NCI-H1417 (cell line): Measurements from ENCODE around the gene CRPPA.

Experiments
- DNase-seq, 3 experiments: peaks; one replicate each; lab custom pipeline; 2025; lab: John Stamatoyannopoulos, UW

Gene CRPPA

GRCh38 chr7:16422917-16423316 lies 1.6 kb upstream of the CRPPA start:
- no peak for DNase-seq

DNA sequence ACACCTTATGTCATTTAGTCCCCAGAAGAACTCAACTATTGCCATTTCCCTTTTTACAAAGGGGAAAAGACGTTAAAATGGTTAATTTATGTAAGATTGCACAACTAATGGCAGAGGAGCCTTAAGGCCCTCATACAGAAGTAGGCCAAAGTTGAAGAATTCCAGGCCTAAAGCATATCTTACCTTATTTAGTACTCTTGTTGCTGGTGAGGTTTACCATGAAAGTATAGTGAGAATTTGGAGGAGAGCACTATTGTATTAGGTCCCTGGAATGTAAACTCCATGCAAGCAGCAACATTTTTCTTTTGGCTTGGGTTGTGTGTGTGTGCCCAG lies 731 bp upstream of the CRPPA start:
- peak in 1 of 3 experiments; percentile 42 for DNase-seq

DNA sequence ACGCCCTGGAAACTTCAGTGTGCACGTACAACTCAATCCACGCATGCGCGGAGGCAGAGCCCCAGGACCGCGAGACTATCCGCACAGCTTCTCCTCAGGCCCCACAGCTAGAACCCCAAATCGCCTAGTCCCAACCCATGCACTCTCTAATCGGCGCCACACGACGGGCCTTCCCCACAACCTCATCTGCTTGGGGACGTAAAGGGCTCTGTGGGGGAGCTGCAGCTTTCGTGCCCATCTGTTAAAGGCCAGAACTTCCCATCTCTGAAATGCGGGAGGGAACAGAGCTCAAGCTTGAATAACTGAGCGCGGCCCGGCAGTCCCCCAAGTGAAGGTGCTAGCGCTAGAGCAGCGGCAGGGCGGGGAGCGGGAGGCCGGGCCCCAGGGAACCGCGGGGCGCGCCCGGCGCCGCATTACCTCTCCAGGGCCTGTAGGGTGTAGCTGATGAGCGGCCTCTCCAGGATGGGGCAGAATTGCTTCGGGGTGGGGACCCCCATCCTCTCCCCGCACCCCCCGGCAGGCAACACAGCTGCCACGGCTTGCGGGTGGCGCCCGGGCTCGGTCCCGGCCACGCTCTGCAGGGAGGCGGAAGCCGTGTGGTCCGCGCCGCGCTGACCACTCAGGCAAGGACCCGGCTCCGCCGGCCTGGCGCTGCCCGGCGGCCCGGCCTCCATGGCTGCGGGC lies 547 bp downstream of the CRPPA start:
- peak; percentile 76 to 98 (median 98) for DNase-seq

- no peak for DNase-seq
Measured at GRCh38 chr7:16420329-16420648, 1.0 kb downstream of the CRPPA start.

DNA sequence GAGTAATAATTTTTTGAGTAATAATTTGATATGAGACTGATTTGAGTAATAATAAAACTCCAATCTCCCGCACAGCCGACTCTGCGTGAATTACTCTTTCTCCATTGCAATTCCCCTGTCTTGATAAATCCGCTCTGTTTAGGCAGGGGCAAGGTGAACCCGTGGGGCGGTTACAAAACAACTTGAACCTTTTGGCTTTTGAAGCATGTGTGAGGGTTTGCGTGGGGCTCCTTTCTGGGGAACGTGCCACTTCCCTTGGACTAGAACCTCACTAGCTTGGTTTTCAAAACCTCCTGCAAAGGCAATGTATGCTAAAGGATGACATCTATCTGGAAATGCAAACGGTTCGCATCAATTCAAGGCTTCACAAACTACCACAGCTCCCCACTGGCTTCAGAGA lies 1.5 kb downstream of the CRPPA start:
- DNase-seq: no peak

DNA sequence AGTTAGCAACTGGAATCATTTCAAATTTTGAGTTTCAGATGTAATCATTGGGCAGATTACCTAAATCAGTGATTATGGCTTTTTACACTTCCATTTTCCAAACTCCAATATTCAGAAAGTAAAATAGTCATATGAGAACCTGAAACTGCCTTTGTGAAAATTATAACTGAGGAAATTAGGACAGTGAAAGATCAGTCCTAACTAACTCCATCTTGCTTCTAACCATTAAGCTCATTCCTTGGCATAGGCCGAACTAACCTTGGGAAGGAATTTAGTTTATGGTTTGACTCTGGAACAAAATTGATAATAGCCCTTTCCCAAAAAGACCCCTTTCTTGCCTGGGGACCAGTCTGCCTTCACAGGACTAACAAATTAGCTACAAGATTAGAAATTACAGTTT lies 2.2 kb downstream of the CRPPA start:
- DNase-seq: no peak

- DNase-seq: no peak
Measured at GRCh38 chr7:16417906-16418305, 3.4 kb downstream of the CRPPA start.

- no peak for DNase-seq
Measured at GRCh38 chr7:16416289-16417282, 4.8 kb downstream of the CRPPA start.

DNA sequence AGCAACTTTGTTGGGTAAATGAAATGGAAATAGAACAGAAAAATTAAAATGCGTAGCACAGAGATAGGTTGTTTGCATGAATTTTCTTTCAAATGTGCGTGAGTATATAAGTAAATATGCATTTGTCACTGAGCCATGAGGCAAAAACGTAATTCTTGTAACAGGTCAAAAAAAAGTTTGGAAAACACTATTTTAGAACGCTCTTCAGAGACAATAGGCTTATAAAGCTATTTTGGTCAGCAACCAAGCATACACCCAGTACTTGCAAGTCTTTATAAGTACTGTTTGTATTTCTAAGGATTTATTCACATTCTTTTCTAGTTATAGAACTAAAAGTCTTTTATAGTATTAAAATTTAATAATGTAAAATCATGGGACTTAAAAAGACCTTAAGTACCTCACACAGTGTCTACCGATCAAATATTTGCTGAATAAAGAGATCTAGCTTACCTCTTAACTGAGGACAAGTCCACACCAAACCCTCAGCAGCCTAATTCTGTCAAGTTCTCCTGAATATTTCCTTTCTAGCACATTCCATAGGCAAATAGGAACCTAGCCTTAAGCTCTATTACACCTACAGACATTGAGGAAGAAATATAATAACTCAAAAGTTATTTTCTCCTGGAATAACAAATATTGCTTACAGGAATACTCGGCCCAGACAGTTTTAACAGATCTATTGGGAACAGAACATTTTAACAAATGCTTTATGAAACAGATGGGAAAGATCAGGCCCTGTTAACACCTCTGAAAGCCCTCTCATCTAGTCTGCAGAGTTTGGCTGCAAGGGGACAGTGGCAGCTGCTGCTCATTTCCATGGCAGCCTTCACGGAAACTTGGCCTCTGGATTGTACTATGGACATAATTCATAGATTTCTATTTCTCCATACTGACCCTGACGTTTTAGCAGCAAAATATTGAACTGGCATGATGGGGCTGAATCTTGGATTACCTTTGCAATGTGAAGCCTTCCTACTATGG lies 8.8 kb downstream of the CRPPA start:
- no peak for DNase-seq

GRCh38 chr7:16411391-16411790 lies 9.9 kb downstream of the CRPPA start:
- DNase-seq: no peak

- no peak for DNase-seq
Measured at GRCh38 chr7:16409777-16410176, 11.6 kb downstream of the CRPPA start.

GRCh38 chr7:16404636-16405035 lies 16.7 kb downstream of the CRPPA start:
- DNase-seq: no peak

- DNase-seq: no peak
Measured at GRCh38 chr7:16403475-16403874, 17.9 kb downstream of the CRPPA start.

DNA sequence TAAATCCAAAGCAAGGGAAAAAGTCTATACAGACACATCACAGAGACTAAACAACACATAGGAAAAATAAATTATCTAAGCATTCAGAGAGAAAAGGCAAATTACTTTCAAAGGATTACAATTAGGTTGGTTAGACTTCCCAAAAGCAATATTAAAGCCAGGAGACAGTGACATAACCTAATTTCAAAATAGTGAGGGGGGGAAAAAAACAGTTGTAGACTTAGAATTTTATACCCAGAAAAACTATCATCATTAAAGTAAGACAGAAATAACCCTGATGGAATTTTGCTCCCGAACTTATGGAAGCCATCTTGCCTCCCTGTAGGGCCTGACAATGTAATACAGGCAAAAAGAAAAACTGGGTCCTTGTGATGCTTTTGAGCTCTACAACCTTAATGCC lies 18.4 kb downstream of the CRPPA start:
- no peak for DNase-seq

- DNase-seq: no peak
Measured at GRCh38 chr7:16402091-16402490, 19.2 kb downstream of the CRPPA start.

GRCh38 chr7:16400893-16401275 lies 20.5 kb downstream of the CRPPA start:
- DNase-seq: no peak

DNA sequence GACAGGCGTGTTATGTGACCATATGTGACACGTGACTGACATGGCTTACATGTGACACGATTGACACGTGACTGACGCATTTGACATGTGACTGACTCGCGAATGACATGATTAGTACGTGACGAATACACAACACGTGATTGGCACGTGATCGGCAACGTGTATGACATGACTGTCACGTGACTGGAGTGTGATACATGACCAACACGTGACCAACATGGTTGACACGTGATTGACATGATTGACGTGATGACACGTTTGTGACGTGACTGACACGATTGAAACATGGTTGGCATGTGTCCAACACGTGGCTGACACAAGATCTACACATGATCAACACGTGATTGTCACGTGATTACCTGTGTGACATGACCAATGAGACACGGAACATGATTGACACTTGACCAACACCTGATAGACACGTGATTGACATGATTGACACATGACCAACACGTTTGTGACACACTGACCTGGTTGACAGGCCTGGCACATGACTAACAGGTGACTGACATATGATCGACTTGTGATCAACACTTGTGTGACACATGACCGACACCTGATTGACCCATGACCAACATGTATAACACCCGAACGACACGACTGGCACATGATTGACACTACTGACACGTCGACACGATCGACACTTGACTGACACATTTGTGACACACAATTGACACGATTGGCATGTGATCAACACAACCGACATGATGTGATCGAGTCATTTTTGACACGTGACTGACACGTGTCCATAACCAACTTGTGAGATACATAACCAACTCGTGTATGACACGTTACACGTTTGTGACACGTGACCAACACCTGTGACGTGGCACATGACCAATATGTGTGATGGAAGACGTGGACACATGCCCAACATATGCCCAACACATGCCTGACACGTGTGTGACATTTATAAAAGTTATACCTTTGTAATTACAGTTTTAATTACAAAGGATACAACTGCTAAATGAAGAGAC lies 21.1 kb downstream of the CRPPA start:
- no peak for DNase-seq

DNA sequence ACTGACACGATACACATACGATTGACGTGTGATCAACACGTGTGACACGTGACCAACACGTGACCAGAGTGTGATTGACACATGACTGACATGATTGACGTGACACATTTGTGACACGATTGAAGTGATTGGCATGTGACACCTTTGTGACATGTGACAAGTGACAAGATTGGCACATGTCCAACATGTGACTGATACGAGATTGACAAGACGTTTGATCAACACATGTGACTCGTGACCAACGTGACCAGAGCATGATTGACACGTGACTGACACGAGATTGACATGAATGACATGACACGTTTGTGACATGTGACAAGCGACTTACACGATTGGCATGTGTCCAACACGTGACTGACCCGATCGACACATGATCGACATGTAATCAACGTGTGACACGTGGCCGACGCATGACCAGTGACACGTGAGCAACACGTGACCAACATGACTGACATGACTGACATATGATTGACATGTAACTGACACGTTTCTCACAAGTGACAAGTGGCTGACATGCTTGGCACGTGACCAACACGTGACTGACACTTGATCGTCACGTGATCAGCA lies 22.0 kb downstream of the CRPPA start:
- DNase-seq: no peak

- DNase-seq: no peak
Measured at GRCh38 chr7:16398146-16399017, 23.0 kb downstream of the CRPPA start.
